LoVo (cell line): ENCODE data around the gene OR52M1.
"Not testable (repeated sequence)": the region's sequence is repeated elsewhere in the genome, so short reads cannot be mapped to it uniquely, and the experiment has no call there.

Experiments
- DNase-seq: peaks from one replicate; pipeline ENCODE4 v3.0.0-alpha.2; 2016; ENCODE audit warnings: low spot score

The OR52M1 gene

DNA sequence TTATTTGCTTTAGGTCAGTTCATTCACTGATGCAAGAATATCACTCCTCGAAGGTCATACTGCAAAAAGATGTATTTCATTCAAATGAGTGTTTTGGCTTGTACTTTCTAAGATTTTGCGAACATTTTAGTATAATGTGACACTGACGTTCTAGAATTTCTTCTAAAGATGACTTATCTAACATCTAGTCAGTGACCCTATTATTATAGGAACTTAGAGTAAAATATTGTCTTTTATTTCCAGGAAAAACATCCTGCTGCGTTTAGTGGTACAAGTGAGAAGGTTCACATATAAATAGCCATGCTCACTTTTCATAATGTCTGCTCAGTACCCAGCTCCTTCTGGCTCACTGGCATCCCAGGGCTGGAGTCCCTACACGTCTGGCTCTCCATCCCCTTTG lies at the start of gene OR52M1:
TSS of gene OR52M1 (plus strand) at position 301 of the 400 bp plus-strand sequence. CDS start at position 301, 0 bp downstream.
- DNase-seq, result no peak

DNA sequence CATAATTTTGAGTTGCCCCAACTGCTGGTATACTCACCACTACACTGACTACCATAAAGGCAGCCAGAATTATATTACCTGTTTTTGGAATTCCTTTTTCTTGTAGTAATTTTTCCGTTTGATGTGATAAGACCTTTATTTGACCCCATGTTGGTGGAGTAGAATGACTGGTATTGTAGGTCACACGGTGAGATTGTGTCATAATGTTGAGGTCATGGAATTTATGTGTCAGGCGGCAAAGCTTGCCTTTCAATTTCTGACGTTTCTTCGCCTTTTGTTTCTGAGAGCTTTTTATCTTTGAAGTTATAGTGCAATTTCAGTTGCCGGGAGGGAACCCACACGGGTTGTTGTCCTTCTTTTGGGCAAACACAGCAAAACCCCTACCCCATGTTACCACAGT lies 49.5 kb upstream of the OR52M1 start:
- DNase-seq, result no peak

DNA sequence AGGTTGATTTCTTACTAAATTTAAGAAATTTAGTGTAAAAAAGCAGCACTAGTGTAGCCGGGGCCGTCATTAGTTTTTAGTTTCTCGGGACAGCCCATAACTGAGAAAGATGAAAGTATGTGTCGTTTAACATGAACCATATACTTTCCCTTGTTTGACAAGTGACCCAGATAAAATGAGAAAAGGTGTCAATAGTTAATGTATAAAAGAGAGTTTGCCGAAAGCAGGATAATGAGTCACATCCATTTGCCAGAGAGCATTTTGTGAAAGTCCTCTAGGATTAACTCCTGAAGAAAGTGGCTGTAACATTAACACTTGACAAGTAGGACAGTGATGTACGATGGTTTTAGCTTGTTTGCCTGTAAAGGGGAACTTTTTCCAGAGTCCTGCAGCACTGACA lies 49.0 kb upstream of the OR52M1 start:
- DNase-seq, result no peak

- no peak for DNase-seq
These were observed 48.3 kb upstream of the OR52M1 start for GRCh38 chr11:4496557-4497248.

DNA sequence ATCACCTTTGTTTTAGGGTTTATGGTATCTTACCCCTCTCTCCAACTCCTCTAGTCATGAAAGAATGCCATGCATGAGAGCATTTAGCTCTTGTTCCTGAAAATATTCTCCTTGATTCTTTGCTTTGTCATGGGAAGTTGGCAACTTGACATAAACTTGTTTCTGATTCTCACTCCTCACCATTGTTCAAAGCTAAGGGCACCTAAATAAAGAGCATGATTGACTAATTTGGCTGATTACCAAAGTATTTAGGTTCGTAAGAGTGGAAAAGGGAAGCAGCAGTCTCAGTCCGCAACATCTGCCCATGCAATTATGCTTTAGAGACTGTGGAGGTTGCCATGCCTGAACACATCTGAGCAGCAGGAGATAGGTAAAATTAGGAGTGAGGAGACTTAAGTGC lies 36.1 kb upstream of the OR52M1 start:
- no peak for DNase-seq

GRCh38 chr11:4511282-4512245 lies 33.4 kb upstream of the OR52M1 start:
- DNase-seq, result no peak

GRCh38 chr11:4514196-4514595 lies 30.8 kb upstream of the OR52M1 start:
- DNase-seq, result no peak

- DNase-seq, result no peak
These were observed 22.7 kb upstream of the OR52M1 start for GRCh38 chr11:4522339-4522738.

DNA sequence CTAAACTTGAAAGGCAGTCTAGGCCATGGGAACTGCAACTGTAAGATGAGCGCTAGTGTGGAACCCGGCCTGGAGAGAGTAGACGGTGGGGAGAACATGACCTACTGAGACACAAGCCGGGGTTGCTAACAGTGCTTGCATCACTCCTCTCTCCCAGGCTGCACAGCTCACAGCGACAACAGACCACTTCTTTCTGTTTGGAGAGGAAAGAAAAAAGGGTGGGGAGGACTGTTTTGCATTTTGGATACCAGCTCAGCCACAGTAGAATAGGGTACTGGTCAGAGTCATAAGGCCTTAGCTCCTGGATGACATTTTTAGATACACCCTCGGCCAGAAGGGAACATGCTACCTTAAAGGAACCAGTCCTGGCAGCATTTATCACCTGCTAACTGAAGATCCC lies 22.2 kb upstream of the OR52M1 start:
- DNase-seq, result no peak

- no peak for DNase-seq
These were observed 21.3 kb upstream of the OR52M1 start for GRCh38 chr11:4523666-4524065.

- no peak for DNase-seq
These were observed 17.1 kb upstream of the OR52M1 start for GRCh38 chr11:4527926-4528325.

- not testable (repeated sequence) for DNase-seq
These were observed 13.3 kb upstream of the OR52M1 start for GRCh38 chr11:4531686-4532085.

GRCh38 chr11:4539603-4540219 lies 5.3 kb upstream of the OR52M1 start:
- DNase-seq, result peak; percentile 48

DNA sequence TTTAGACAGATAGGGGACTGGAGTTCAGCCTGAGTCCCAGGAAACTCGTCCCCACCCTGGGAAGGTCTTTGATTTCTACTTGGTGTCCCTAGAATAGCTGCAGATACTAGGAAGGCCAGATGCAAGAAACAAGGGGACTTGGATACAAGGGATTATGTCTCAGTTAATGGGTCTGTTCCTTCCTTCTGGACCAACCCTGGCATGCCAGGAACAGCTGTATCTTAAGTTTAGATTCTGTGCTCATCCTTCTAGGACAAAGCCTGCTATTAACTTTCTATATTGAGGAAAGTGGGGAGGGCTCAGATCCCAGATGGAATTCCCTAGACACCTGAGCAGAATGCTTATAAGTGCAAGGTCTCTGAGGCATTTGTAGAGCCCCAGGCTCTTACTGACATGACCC lies 3.9 kb upstream of the OR52M1 start:
- no peak for DNase-seq

GRCh38 chr11:4543561-4543960 lies 1.4 kb upstream of the OR52M1 start:
- no peak for DNase-seq

- DNase-seq, result peak; percentile 4
These were observed 1.9 kb downstream of the OR52M1 start for GRCh38 chr11:4546878-4547277.

GRCh38 chr11:4547416-4547815 lies 2.4 kb downstream of the OR52M1 start:
- no peak for DNase-seq

DNA sequence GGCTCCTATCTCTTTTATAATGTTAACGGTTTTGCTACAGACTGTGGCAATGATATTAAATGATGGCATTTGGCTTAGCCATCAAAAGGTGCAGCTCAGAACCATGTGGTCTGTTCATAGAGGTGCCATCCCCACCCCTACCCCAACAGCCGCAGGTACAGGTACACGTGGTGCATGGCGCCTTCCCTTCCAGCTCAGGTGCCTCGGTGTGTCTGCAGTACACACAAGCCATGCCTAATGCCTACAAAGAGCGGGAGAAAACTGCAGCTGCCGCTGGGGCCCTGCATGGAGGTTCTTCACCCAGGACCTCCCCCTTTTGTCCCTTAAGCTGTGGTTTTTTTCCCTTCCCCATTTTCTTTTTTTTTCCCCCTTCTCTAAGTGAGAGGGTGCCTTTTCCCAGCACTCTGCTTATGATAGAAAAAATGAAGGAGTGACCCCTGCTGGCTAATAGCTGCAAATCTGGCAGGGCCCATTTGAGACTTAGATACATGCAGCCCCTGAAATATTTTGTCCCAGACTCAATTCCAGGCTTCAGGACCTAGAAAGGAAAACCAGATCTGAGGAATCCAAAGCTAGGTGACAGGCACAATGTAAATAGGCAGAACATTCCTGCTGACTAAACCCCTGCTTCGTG lies 6.5 kb downstream of the OR52M1 start:
- no peak for DNase-seq

GRCh38 chr11:4559527-4560440 lies 14.8 kb downstream of the OR52M1 start:
- DNase-seq, result no peak

- DNase-seq, result no peak
These were observed 15.5 kb downstream of the OR52M1 start for GRCh38 chr11:4560467-4560866.

DNA sequence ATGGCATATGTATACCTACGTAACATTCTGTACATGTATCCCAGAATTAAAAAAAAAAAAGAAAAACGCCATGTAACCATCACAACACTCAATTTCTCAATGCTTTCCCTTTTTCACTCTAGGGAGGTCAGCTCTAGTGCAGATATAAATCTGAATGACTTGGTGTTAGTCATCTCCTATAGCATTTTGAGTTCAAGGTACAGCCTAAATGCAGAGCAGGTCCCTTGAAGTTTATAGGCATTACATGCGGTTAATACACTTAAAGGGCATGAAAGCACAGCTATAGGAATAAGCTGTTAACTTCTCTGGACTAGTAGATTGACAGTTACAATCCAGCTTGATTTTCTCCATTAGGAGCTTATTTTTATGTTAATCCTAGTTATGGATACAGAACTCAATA lies 20.4 kb downstream of the OR52M1 start:
- no peak for DNase-seq
